Measurements from ENCODE around the gene BCL2. TPM values are rescaled to one million over a fixed set of nuclear protein-coding genes. Genes with fewer than 3 reads are reported as not detected.

The BCL2 gene
- total RNA-seq, 1 experiment from 2014 or later = 2.5 TPM

DNA sequence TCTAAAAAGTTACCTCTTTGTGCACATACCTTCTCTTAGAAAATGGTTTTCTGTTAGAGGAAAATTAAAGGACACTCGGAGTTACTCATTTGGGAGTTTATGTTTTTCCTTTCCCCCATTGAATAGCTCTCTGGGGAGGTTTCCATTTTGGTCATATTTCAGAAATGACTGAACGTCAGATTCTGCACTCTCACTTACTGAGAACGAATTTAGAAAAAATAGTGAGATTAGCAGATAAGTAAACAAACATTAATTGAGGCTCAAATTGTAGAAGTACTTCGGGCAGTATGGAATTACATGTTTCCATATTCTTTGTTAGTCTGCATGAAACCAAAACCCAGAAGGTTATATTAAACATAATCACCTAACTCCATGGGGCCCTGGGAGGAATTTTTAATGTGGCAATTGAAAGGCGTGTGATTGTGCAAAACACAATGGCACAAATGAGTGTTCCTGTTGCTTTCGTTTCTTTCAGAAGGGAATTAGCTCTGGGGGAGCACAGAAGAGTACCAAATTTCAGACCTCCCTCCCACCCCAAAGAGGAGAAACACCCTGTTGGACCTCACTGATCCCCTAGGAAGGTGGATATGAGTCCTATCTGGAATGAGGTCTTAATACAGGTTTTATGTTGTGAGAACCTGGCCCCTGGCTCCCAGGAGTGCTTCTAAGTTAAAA is 212.3 kb downstream of the BCL2 start (continued):
- TF ChIP-seq, protein P1, sequence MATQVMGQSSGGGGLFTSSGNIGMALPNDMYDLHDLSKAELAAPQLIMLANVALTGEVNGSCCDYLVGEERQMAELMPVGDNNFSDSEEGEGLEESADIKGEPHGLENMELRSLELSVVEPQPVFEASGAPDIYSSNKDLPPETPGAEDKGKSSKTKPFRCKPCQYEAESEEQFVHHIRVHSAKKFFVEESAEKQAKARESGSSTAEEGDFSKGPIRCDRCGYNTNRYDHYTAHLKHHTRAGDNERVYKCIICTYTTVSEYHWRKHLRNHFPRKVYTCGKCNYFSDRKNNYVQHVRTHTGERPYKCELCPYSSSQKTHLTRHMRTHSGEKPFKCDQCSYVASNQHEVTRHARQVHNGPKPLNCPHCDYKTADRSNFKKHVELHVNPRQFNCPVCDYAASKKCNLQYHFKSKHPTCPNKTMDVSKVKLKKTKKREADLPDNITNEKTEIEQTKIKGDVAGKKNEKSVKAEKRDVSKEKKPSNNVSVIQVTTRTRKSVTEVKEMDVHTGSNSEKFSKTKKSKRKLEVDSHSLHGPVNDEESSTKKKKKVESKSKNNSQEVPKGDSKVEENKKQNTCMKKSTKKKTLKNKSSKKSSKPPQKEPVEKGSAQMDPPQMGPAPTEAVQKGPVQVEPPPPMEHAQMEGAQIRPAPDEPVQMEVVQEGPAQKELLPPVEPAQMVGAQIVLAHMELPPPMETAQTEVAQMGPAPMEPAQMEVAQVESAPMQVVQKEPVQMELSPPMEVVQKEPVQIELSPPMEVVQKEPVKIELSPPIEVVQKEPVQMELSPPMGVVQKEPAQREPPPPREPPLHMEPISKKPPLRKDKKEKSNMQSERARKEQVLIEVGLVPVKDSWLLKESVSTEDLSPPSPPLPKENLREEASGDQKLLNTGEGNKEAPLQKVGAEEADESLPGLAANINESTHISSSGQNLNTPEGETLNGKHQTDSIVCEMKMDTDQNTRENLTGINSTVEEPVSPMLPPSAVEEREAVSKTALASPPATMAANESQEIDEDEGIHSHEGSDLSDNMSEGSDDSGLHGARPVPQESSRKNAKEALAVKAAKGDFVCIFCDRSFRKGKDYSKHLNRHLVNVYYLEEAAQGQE (IDR thresholded peaks at IDR 0.05; ENCODE audit: low read depth) = no peak
- TF ChIP-seq TCF7L2 (IDR thresholded peaks at IDR 0.05; ENCODE audit: borderline replicate concordance, extremely low read depth, insufficient read depth, insufficient read length) (no peak), SIN3A (IDR thresholded peaks at IDR 0.05; ENCODE audit: low read depth) (no peak), FOSL1 (IDR thresholded peaks at IDR 0.05; ENCODE audit: low read depth) (no peak), POLR2AphosphoS5 (IDR thresholded peaks at IDR 0.05; ENCODE audit: low read depth, low read length) (no peak)

DNA sequence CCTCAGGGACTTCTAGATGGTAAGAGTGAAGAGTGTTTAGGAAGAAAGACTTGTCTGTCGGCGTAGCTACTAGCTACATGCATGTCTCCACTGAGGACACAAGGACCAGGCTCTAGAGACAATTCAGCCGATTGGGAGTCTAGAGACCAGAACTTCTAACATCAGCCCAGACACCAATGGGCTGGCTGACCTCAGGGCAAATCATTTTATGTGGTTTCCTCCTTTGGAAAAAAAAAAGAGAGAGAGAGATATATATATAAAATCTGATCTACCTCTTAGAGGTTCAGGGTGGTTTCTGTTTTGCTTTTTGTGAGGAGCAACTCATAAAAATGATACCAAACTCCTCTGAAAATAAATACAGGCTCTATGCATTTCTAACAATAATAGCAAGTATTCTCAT is 212.8 kb downstream of the BCL2 start:
- RAD21 ChIA-PET (ENCODE audit: low non-redundant PET in 1 of 2, low total read pairs in 2 of 2, uncharacterized antibody in 2 of 2, unreplicated experiment in 2 of 2) = no interaction called here
- no peak for ATAC-seq
- BruUV-seq (replicated peaks) = no TSS peak

More for the DNA sequence above, 212.8 kb downstream of the BCL2 start:
- Histone ChIP-seq H3K4me3 (replicated peaks in 1 of 2; ENCODE audit: low read depth in 1 of 2, low read length in 2 of 2) (no peak overlapping the region), H3K27ac (ENCODE audit: low read depth, low read length) (no peak overlapping the region), H3K9me2 (ENCODE audit: insufficient read depth) (no peaks in the 10 kb centered on the region), H3K36me3 (ENCODE audit: control insufficient read depth in 1 of 2, insufficient read depth in 2 of 2, low read length in 2 of 2) (no peaks in the 10 kb centered on the region), H3K9me3 (ENCODE audit: control insufficient read depth in 1 of 2, insufficient read depth in 1 of 2, low read depth in 1 of 2, low read length in 2 of 2) (no peaks in the 10 kb centered on the region), H3K4me1 (ENCODE audit: control insufficient read depth in 1 of 2, insufficient read depth in 2 of 2, low read length in 2 of 2) (no peaks in the 10 kb centered on the region), H2AFZ (ENCODE audit: low read depth, low read length, poor library complexity, severe bottlenecking) (no peak overlapping the region), H3K9ac (ENCODE audit: low read length) (no peak overlapping the region), H3K4me2 (ENCODE audit: low read length) (no peak overlapping the region), H4K20me1 (ENCODE audit: insufficient read depth) (no peaks in the 10 kb centered on the region), H3K27me3 (ENCODE audit: insufficient read depth, low read length) (no peaks in the 10 kb centered on the region), H3K79me2 (ENCODE audit: insufficient read depth, low read length) (no peaks in the 10 kb centered on the region)
- TF ChIP-seq POLR2AphosphoS5 (IDR thresholded peaks at IDR 0.05; ENCODE audit: low read depth, low read length) = no peak
- TF ChIP-seq, protein P2, sequence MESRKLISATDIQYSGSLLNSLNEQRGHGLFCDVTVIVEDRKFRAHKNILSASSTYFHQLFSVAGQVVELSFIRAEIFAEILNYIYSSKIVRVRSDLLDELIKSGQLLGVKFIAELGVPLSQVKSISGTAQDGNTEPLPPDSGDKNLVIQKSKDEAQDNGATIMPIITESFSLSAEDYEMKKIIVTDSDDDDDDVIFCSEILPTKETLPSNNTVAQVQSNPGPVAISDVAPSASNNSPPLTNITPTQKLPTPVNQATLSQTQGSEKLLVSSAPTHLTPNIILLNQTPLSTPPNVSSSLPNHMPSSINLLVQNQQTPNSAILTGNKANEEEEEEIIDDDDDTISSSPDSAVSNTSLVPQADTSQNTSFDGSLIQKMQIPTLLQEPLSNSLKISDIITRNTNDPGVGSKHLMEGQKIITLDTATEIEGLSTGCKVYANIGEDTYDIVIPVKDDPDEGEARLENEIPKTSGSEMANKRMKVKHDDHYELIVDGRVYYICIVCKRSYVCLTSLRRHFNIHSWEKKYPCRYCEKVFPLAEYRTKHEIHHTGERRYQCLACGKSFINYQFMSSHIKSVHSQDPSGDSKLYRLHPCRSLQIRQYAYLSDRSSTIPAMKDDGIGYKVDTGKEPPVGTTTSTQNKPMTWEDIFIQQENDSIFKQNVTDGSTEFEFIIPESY (IDR thresholded peaks at IDR 0.05; ENCODE audit: extremely low read depth, insufficient replicate concordance, low read length) = no peak
- no peak for TF ChIP-seq ELF1 (IDR thresholded peaks at IDR 0.05; ENCODE audit: borderline replicate concordance, low read depth)
- no peak for TF ChIP-seq ZFX (IDR thresholded peaks at IDR 0.05)
- no peak for TF ChIP-seq FOSL1 (IDR thresholded peaks at IDR 0.05; ENCODE audit: low read depth)
- ChIA-PET CTCF (no interaction called here), POLR2A (interaction anchor here (0.8 kb wide), 1 partner anchor 33 kb away, joined by 3 read pairs; no protein-coding TSS in a partner anchor)
- intact Hi-C loops (cut with micrococcal nuclease) = no loop called here
- DNase-seq (ENCODE audit: low read depth, low spot score) = no peak
